NK-92 treated with Interleukin-12 subunit alpha and Interleukin-12 subunit beta, amount 100 ng/mL, for 24 hours (cell line): ENCODE measurements around the gene ZNRF1.

Experiments
- DNase-seq: peaks from one replicate; lab custom pipeline; 2025; lab: John Stamatoyannopoulos, UW

Gene ZNRF1

GRCh38 chr16:75160386-75160785 lies 161.6 kb downstream of the ZNRF1 start:
- DNase-seq = no peak
